Uterus (tissue), 4 donors: ENCODE measurements around the gene FAF1. TPM values are rescaled to one million over a fixed set of nuclear protein-coding genes. Genes with fewer than 3 reads are reported as not detected.

Experiments
- DNase-seq, 2 donors: peaks; one replicate each; pipeline ENCODE4 v3.0.0-alpha.2; 2019 to 2020
- H3K27ac ChIP-seq, 2 donors: fragments of 200-600 bp; sonication (generic); 1 replicate in 1 of 2; 2 replicates in 1 of 2; pipeline ENCODE4 v1.5.1; 2016 to 2018
- H3K27me3 ChIP-seq, 2 donors: fragments of 200-600 bp; sonication (generic); one replicate each; pipeline ENCODE4 v1.5.1; 2018 to 2019; ENCODE audit warnings: control low read depth in 1 of 2
- H3K36me3 ChIP-seq, 2 donors: fragments of 200-600 bp; sonication (generic); one replicate each; pipeline ENCODE4 v1.5.1; 2019; ENCODE audit warnings: control low read depth in 1 of 2
- H3K4me1 ChIP-seq, 2 donors: fragments of 200-600 bp; sonication (generic); one replicate each; pipeline ENCODE4 v1.5.1; 2018 to 2019; ENCODE audit warnings: control low read depth in 1 of 2
- H3K4me3 ChIP-seq, 2 donors: fragments of 200-600 bp; sonication (generic); 1 replicate in 1 of 2; 2 replicates in 1 of 2; pipeline ENCODE4 v1.5.1; 2018 to 2019; ENCODE audit warnings: mild to moderate bottlenecking in 1 of 2
- H3K9me3 ChIP-seq, 2 donors: fragments of 200-600 bp; sonication (generic); one replicate each; pipeline ENCODE4 v1.5.1; 2019; ENCODE audit warnings: control low read depth in 1 of 2
- CTCF ChIP-seq, 4 experiments: fragments of 200-600 bp in 2 of 4; fragments of 450-650 bp in 2 of 4; sonication (generic) in 2 of 4; IDR thresholded peaks; one replicate each; pipeline ENCODE4 v1.5.1; 2016 to 2019; ENCODE audit warnings: antibody characterized with exemption in 4 of 4, mild to moderate bottlenecking in 2 of 4, moderate library complexity in 1 of 4
- POLR2A ChIP-seq, 2 donors: fragments of 450-650 bp; IDR thresholded peaks; one replicate each; pipeline ENCODE4 v1.6.1; 2016; ENCODE audit warnings: antibody characterized with exemption in 2 of 2, mild to moderate bottlenecking in 1 of 2, moderate library complexity in 1 of 2
- intact Hi-C: fragments of 100-400 bp; cut with DNase I; formaldehyde crosslinking; loops from one replicate; pipeline ENCODE4 v1.15.1; 2023; ENCODE audit warnings: low total_unique reads
- total RNA-seq, 4 donors: library from RNA; depleted of rRNA in 3 of 4; stranded (reverse); fragments of >200 nt in 3 of 4; gene quantifications; one replicate each; pipeline versions ENCODE4 v1.1.0 to v1.2.4, GENCODE V29; 2014 to 2023
- donor health status: DM: yes; HTN: yes; CAD: no.

The FAF1 gene
- total RNA-seq, 4 donors from 2014 or later: 34.1 to 77.2 (median 64.1) TPM

- no peak for TF ChIP-seq CTCF (IDR thresholded peaks at IDR 0.05)
- TF ChIP-seq POLR2A (IDR thresholded peaks at IDR 0.05): no peak
- intact Hi-C loops: no loop called here
- H3K27me3 ChIP-seq: no peaks in the 10 kb centered on the region
- no peaks in the 10 kb centered on the region for H3K4me1 ChIP-seq
- no peak overlapping the region for H3K4me3 ChIP-seq
- no peaks in the 10 kb centered on the region for H3K9me3 ChIP-seq
- no peak overlapping the region for H3K27ac ChIP-seq
- H3K36me3 ChIP-seq: no peaks in the 10 kb centered on the region
- no peak for DNase-seq
Measured at GRCh38 chr1:50693829-50694228, 266.2 kb downstream of the FAF1 start.

GRCh38 chr1:50684185-50684584, 275.9 kb downstream of the FAF1 start:
- Histone ChIP-seq H3K27me3 (no peaks in the 10 kb centered on the region), H3K9me3 (no peaks in the 10 kb centered on the region), H3K4me1 (no peaks in the 10 kb centered on the region), H3K36me3 (no peaks in the 10 kb centered on the region), H3K27ac (no peak overlapping the region), H3K4me3 (no peak overlapping the region)
- DNase-seq: no peak
- TF ChIP-seq CTCF (IDR thresholded peaks at IDR 0.05): no peak
- intact Hi-C loops: no loop called here

GRCh38 chr1:50681931-50682330, 278.1 kb downstream of the FAF1 start:
- H3K4me1 ChIP-seq: no peaks in the 10 kb centered on the region
- no peaks in the 10 kb centered on the region for H3K27me3 ChIP-seq
- TF ChIP-seq CTCF (IDR thresholded peaks at IDR 0.05) (no peak), POLR2A (IDR thresholded peaks at IDR 0.05) (no peak)
- H3K36me3 ChIP-seq: no peaks in the 10 kb centered on the region
- intact Hi-C loops: no loop called here
- H3K27ac ChIP-seq: no peak overlapping the region
- H3K9me3 ChIP-seq: no peaks in the 10 kb centered on the region
- DNase-seq: no peak
- no peak overlapping the region for H3K4me3 ChIP-seq

- H3K27me3 ChIP-seq: no peaks in the 10 kb centered on the region
- H3K36me3 ChIP-seq: no peaks in the 10 kb centered on the region
- H3K4me1 ChIP-seq: no peaks in the 10 kb centered on the region
- no peak overlapping the region for H3K4me3 ChIP-seq
- H3K9me3 ChIP-seq: no peaks in the 10 kb centered on the region
- no peak for DNase-seq
- no peak overlapping the region for H3K27ac ChIP-seq
- intact Hi-C loops: no loop called here
- TF ChIP-seq POLR2A (IDR thresholded peaks at IDR 0.05) (no peak), CTCF (IDR thresholded peaks at IDR 0.05) (no peak)
Measured at GRCh38 chr1:50667710-50668356, 292.2 kb downstream of the FAF1 start.

- no peak overlapping the region for H3K4me3 ChIP-seq
- intact Hi-C loops: no loop called here
- TF ChIP-seq CTCF (IDR thresholded peaks at IDR 0.05): no peak
- no peak for TF ChIP-seq POLR2A (IDR thresholded peaks at IDR 0.05)
Measured at GRCh38 chr1:50667272-50667671, 292.8 kb downstream of the FAF1 start.

More at GRCh38 chr1:50667272-50667671, 292.8 kb downstream of the FAF1 start:
- H3K9me3 ChIP-seq: no peaks in the 10 kb centered on the region
- no peak overlapping the region for H3K27ac ChIP-seq
- no peaks in the 10 kb centered on the region for H3K27me3 ChIP-seq
- H3K36me3 ChIP-seq: no peaks in the 10 kb centered on the region
- DNase-seq: no peak
- H3K4me1 ChIP-seq: no peaks in the 10 kb centered on the region
